ENCODE measurements around the gene OR51V1.
A peak's percentile ranks its signal among the peaks of the same experiment; 100 is the strongest.
"Not testable (repeated sequence)": the region's sequence is repeated elsewhere in the genome, so short reads cannot be mapped to it uniquely, and the experiment has no call there.

Gene OR51V1

GRCh38 chr11:5229796-5230195, 29.3 kb upstream of the OR51V1 start:
- DNase-seq: no peak

DNA sequence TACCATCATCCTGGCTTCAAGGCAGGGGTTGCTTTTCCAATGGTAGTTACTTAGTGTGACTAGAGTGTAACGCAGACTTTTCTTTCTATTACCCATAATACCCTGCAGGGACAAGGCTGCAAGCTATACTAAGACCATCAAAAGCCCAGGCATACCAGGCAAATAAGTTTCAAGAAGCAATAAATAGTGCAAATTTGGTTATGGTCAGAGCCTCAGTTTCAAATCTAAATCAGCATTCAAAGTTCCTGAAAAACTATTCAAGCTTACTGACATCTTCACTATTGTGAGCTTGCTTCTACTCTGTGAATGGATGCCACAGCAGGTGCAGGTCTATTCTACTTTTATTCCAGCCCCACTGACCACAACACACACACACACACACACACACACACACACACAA, 28.9 kb upstream of the OR51V1 start:
- DNase-seq: no peak

DNA sequence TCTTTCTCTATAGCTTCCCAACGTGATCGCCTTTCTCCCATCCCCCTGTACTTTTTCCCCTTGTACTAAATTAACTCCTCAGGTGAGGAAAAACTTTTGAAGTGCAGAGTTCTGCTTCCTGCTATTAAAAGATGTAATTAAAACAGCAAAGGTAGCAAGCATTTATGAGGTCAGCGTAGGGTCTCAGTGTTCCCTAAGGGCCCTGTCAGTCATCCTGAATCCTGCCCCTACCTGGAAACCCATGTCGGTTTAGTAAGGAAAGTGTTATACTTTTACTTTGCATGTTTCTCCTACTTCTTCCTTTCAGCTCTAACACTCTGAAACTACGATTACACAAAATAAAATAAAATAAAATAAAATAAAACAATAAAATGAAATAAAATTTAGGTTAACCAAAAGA, 27.6 kb upstream of the OR51V1 start:
- no peak for DNase-seq

DNA sequence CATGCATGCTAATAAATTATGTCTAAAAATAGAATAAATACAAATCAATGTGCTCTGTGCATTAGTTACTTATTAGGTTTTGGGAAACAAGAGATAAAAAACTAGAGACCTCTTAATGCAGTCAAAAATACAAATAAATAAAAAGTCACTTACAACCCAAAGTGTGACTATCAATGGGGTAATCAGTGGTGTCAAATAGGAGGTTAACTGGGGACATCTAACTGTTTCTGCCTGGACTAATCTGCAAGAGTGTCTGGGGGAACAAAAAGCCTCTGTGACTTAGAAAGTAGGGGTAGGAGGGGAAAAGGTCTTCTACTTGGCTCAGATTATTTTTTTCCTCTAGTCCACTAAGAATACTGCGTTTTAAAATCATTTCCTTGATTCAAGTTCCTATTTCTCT, 27.2 kb upstream of the OR51V1 start:
- DNase-seq: no peak

GRCh38 chr11:5226732-5227310, 26.3 kb upstream of the OR51V1 start, which contains the start of gene HBB:
TSS of gene HBB (minus strand) at chr11:5227071. CDS start at chr11:5227021, 50 bp downstream.
- no peak for DNase-seq

DNA sequence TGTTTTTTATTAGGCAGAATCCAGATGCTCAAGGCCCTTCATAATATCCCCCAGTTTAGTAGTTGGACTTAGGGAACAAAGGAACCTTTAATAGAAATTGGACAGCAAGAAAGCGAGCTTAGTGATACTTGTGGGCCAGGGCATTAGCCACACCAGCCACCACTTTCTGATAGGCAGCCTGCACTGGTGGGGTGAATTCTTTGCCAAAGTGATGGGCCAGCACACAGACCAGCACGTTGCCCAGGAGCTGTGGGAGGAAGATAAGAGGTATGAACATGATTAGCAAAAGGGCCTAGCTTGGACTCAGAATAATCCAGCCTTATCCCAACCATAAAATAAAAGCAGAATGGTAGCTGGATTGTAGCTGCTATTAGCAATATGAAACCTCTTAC, 25.0 kb upstream of the OR51V1 start:
- no peak for DNase-seq

DNA sequence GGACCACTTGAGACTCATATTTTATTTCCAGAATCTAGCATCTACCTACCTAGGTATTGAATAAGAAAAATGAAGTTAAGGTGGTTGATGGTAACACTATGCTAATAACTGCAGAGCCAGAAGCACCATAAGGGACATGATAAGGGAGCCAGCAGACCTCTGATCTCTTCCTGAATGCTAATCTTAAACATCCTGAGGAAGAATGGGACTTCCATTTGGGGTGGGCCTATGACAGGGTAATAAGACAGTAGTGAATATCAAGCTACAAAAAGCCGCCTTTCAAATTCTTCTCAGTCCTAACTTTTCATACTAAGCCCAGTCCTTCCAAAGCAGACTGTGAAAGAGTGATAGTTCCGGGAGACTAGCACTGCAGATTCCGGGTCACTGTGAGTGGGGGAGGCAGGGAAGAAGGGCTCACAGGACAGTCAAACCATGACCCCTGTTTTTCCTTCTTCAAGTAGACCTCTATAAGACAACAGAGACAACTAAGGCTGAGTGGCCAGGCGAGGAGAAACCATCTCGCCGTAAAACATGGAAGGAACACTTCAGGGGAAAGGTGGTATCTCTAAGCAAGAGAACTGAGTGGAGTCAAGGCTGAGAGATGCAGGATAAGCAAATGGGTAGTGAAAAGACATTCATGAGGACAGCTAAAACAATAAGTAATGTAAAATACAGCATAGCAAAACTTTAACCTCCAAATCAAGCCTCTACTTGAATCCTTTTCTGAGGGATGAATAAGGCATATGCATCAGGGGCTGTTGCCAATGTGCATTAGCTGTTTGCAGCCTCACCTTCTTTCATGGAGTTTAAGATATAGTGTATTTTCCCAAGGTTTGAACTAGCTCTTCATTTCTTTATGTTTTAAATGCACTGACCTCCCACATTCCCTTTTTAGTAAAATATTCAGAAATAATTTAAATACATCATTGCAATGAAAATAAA, 24.3 kb upstream of the OR51V1 start:
- no peak for DNase-seq

DNA sequence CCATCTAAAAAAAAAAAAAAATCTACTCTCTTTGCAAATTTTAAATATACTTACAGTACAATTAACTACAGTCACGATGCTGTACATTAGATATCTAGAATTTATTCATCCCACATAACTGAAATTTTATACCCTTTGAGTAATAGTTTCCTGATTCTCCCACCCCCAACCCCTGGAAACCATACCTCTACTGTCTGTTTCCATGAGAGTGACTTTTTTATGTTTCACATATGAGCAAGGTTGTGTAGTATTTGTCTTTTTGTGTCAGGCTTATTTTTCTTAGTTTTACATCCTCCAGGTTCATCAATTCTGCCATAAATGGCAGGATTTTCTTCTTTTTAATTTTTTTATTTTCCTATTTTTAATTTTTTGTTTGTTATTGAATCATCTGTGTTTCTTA, 23.2 kb upstream of the OR51V1 start:
- no peak for DNase-seq

DNA sequence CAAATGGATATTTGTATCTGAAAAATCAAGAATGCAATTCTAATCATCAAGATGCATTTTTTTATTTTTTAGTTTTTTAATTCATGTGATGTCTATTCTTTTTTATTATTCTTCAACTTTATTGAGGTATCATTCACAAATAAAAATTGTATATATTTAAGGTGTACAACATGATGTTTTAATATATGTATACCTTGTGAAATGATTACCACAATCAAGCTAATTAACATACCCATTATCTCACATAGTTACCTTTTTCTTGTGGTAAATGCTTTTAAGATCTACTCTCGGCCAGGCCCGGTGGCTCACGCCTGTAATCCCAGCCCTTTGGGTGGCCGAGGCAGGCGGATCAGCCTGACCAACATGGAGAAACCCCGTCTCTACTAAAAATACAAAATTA, 22.7 kb upstream of the OR51V1 start:
- no peak for DNase-seq

GRCh38 chr11:5210376-5210885, 9.9 kb upstream of the OR51V1 start:
- no peak for DNase-seq

DNA sequence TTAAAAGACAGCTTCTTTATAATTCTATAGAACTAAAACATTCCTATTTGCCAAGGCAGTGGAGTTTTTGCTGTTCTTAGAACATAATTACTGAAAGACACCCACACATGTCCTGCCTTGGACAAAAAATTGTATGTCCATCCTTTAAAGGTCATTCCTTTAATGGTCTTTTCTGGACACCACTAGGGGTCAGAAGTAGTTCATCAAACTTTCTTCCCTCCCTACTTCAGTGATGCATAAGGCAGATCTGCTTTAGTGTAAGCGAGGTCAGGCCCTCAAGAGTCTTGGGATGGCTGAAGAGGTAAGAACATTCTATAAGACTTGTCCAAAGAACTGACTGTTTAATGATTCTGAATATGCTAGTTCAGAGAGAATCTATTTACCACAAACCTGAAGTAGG, 4.3 kb upstream of the OR51V1 start:
- peak; percentile 20 for DNase-seq

DNA sequence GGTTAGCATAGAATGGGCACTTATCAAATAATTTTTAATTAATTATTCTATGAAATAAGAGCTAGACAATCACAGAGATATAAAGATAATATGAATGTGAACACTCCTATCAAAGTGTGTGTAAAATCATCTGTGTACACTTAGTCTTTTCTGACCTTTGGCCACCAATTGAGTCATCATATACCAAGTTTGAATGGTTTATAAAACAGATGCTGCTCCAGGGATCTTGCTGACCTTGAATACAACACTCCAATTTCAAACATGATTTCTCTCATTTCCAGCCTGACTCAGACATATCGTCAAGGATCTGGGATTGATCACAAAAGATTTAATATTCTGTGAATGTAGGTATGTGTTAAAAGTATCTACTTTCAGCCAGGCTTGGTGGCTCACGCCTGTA, 2.9 kb upstream of the OR51V1 start:
- no peak for DNase-seq

DNA sequence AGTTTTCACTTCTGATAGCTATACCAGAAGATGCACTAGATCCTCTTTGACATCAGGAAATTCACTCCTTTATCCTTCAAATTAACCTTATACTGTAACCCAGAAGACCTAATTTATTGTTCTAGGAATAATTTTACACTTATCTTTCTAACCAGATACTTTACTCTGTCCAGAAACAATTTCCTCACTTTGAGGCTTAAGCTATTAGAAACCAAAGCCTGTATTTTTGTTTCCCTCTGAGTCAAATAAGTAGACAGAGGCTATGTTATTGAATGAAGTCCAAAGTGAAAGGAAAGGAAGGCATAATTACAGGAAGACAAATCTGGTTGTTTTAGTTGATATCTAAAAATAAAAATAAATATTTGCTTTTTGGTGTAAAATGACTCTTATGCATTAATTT, 2.2 kb downstream of the OR51V1 start:
- DNase-seq: no peak

GRCh38 chr11:5197536-5197935, 2.9 kb downstream of the OR51V1 start:
- DNase-seq: no peak

DNA sequence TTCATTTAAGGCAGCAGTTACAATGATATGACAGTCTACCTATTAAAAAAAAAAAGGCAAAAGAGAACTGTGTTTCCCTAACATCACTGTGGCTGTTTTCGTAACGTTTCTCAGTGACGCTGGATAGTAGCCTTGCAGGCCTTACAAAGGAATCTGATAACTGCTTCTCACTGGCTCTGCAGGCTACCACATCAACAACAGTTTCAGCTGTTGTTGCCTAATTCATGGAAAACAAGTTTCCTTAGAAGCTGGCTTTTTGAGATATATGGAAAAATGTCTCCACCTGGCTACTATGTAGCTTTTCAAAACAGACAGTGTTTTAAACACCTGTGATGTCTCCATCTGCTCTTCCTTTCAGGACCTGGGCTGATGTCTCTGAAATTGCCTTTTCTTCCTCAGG, 3.8 kb downstream of the OR51V1 start:
- no peak for DNase-seq

GRCh38 chr11:5196067-5196466, 4.4 kb downstream of the OR51V1 start:
- DNase-seq: no peak

GRCh38 chr11:5192738-5193137, 7.7 kb downstream of the OR51V1 start:
- DNase-seq: no peak

DNA sequence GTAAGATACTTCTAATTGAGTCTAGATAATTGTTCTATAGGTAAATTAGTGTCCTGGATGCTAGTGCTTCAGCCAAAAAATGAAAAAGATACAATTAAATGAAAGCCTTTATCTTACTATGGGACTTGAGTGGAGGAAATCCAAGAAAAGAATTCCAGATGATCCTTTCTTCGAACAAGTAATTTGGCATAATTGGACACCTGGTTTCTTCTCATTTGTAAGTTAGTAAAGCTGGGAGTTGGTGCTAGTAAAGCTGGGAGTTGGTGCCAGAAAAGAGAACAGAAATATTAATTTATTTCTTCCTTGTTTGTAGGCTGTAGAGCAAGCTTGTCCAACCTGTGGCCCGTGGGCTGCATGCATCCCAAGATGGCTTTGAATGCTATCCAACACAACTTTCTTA, 12.3 kb downstream of the OR51V1 start:
- DNase-seq: no peak

DNA sequence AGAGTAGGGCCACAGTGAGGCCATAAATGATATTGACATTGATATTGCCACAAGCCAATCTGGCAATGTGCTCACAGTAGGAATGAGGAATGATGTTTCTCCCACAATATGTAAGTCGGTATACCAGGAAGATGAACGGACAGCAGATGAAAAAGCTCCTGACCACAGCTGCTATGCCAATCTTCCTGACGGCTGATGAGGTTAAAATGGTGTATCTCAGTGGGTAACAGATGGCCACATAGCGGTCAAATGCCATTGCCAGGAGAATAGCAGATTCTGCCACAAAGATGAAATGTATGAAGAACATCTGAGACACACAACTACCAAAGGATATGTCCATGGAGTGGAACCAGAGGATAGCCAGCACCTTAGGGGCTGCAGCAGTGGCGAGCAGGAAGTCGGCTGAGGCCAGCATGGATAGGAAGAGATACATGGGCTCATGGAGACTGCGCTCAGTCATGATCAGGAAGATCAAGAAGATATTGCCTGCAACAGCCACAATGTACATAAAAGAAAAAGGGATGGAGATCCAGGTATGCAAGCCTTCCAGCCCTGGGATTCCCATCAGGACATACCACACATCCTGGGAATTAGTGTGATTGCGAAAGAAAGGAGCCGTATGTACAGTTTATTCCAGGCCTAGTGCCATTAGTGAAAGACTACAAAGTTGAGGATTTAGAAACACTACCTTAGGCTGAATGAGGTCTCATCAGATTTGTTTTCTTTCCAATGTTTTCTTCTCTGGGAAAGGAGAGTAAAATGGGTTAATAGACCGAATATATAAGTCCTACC, 22.2 kb downstream of the OR51V1 start:
- no peak for DNase-seq

DNA sequence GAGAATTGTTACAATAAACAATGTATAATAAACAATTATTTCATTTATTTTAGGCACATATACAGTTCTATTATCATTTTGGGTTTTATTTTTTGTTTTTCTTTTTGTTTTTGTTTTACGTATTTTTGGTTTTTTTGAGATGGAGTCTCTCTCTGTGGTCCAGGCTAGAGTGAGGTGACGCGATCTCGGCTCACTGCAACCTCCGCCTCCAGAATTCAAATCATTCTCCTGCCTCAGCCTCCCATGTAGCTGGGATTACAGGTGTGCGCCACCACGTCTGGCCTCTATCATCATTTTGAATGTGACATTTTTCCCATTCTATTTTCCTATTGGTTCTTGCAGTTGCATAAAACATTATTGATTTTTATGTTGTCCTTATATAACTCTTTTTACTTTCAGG, 25.5 kb downstream of the OR51V1 start:
- no peak for DNase-seq

DNA sequence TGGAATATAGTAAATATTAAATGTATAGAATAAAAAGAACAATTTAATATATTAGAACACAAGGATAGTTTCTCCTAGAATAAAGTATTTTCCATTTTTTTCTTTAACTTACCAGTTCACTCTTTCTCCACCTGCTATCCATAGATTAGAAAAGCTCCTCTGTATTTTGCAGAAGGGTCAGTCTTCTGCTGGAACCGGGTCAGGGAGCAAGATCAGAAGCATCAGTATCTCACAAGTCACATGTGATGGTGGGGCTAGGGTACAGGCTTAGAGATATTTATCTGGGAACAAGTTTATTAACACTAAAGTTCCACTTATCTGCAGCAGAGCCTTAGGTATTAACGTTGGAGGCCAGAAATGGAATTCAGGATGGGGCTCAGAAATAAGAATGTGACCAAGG, 28.6 kb downstream of the OR51V1 start:
- DNase-seq: no peak

DNA sequence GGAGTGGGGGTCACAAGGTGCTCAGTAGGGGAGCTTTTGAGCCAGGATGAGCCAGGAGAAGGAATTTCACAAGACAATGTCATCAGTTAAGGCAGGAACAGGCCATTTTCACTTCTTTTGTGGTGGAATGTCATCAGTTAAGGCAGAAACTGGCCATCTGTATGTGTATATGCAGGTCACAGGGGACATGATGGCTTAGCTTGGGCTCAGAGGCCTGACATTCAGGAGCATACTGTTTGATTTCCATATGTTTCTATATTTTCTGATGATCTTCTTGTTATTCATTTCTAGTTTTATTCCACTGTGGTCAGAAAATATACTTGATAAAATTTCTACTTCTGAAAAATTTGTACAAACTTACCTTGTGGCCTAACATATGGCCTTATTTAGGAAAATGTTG, 34.6 kb downstream of the OR51V1 start:
- DNase-seq: not testable (repeated sequence)

DNA sequence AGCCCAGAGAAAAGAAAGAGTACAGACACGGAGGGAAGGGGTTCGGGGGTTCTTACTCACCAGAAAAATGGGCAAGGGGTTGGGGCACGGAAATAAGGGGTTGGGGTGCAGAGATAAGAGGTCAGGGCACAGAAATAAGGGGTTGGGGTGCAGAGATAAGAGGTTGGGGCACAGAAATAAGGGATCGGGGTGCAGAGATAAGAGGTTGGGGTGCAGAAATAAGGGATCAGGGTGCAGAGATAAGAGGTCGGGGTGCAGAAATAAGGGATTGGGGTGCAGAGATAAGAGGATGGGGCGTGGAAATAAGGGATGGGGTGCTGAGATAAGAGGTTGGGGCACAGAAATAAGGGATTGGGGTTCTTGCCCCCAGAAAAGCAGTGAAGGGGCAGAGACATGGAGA, 35.7 kb downstream of the OR51V1 start:
- DNase-seq: not testable (repeated sequence)

- DNase-seq: not testable (repeated sequence)
Observed at GRCh38 chr11:5161045-5161444, 39.4 kb downstream of the OR51V1 start.

Measured in NCI-H510A treated with DMSO at 0.1 percent for 48 hours (cell line).